Activated CD4-positive, alpha-beta memory T cell treated with anti-CD3 and anti-CD28 coated beads for 36 hours (primary cell): ENCODE results near the gene LRRC3. TPM values are rescaled to one million over a fixed set of nuclear protein-coding genes. Genes with fewer than 3 reads are reported as not detected.
"Not testable (repeated sequence)": the region's sequence is repeated elsewhere in the genome, so short reads cannot be mapped to it uniquely, and the experiment has no call there.

Experiments used
- CTCF ChIA-PET: fragments of 350-600 bp; sonication (Branson Sonifier 250); formaldehyde crosslinking; loops from one replicate; lab custom pipeline; 2021; ENCODE audit warnings: antibody characterized with exemption, inconsistent platforms; lab: Charles Lee
- POLR2A ChIA-PET: fragments of 350-600 bp; sonication (Branson Sonifier 250); formaldehyde crosslinking; loops from one replicate; lab custom pipeline; 2021; ENCODE audit warnings: antibody characterized with exemption; lab: Charles Lee
- DNase-seq: peaks from one replicate; pipeline ENCODE4 v3.0.0-alpha.2; 2020
- H3K27ac Mint-ChIP-seq: one replicate; pipeline ENCODE4 v1.8.0; 2021; ENCODE audit warnings: mixed read lengths
- H3K27me3 Mint-ChIP-seq: one replicate; pipeline ENCODE4 v1.8.0; 2021; ENCODE audit warnings: mixed read lengths
- H3K36me3 Mint-ChIP-seq: one replicate; pipeline ENCODE4 v1.8.0; 2021; ENCODE audit warnings: mixed read lengths
- H3K4me1 Mint-ChIP-seq: one replicate; pipeline ENCODE4 v1.8.0; 2021; ENCODE audit warnings: low read depth, mixed read lengths
- H3K4me3 Mint-ChIP-seq: one replicate; pipeline ENCODE4 v1.8.0; 2021; ENCODE audit warnings: mild to moderate bottlenecking, mixed read lengths
- H3K9me3 Mint-ChIP-seq: one replicate; pipeline ENCODE4 v1.8.0; 2021; ENCODE audit warnings: mixed read lengths
- intact Hi-C: fragments of 100-400 bp; cut with micrococcal nuclease; formaldehyde crosslinking; loops from one replicate; pipeline ENCODE4 v1.15.1; 2023
- total RNA-seq, 2 experiments: library from RNA; stranded (reverse); gene quantifications; one replicate each; pipeline ENCODE4 v1.2.3, GENCODE V29; 2021

The LRRC3 gene, protein sequence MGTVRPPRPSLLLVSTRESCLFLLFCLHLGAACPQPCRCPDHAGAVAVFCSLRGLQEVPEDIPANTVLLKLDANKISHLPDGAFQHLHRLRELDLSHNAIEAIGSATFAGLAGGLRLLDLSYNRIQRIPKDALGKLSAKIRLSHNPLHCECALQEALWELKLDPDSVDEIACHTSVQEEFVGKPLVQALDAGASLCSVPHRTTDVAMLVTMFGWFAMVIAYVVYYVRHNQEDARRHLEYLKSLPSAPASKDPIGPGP
- total RNA-seq = 1 to 10 TPM; 2.6 to 2.8 TPM

DNA sequence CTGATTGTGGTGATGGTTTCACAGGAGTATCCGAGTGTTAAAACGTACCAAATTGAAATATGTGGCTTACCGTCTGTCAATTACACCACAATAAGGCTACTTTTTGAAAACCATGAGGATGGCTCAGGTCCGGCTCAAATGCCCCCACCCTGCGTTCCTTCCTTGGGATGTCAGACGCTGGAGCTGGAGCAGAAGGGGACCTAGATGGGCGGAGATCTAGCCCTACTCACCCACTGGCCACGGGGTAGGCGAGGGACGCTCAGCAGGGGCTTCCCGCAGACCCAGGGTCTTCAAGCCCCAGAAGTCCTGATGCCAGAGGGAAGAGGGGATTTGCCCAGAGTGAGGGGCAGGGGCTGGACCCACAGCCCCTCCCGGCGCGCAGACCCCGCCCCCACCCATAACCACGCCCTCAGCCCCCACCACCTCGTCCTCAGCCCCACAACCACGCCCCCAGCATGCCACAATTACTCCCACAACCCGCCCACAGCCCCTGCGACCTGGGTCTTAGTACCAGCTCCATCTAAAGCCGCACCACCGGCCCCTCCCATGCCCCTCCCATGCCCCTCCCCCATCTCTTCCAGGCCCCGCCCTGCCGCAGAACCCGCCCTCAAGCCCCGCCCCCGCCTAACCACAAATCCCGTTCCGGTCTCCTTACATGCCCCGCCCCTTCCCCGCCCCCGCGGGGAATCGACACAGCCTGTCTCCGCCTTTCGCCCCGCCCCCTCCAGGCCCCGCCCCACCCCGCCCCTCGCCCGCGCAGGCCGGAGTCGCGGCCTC is at the start of gene LRRC3:
Gene LRRC3, plus strand, starts transcription at position 764 of the 777 bp plus-strand sequence. CDS start 1,135 bp downstream, outside the sequence.
- Mint-ChIP-seq H3K27me3 (peaks cover 9% of the 10 kb centered on the region), H3K9me3 (peaks cover 12% of the 10 kb centered on the region), H3K27ac (no peak within 1 kb of the TSS), H3K4me3 (peak within 1 kb of the TSS; percentile 69), H3K36me3 (no peaks in the 10 kb centered on the region), H3K4me1 (no peaks in the 10 kb centered on the region)
- CTCF ChIA-PET = interaction anchor here (0.9 kb wide), 1 partner anchor 113 kb away, joined by 4 read pairs; no protein-coding TSS in a partner anchor
- intact Hi-C loops = loop anchor here (2.0 to 10.0 kb wide), 2 partner anchors 26 to 120 kb away; partner anchors contain the start of gene CFAP410
- POLR2A ChIA-PET = no interaction called here
- peak; percentile 91 for DNase-seq

GRCh38 chr21:44405948-44406872 is 49.1 kb upstream of the LRRC3 start:
- peaks cover 7% of the 10 kb centered on the region for H3K9me3 Mint-ChIP-seq
- no peaks in the 10 kb centered on the region for H3K27me3 Mint-ChIP-seq
- intact Hi-C loops = no loop called here
- DNase-seq = no peak
- H3K4me1 Mint-ChIP-seq = peaks cover 9% of the 10 kb centered on the region
- H3K4me3 Mint-ChIP-seq = no peak overlapping the region
- CTCF ChIA-PET = no interaction called here
- POLR2A ChIA-PET = no interaction called here
- no peaks in the 10 kb centered on the region for H3K36me3 Mint-ChIP-seq
- H3K27ac Mint-ChIP-seq = no peak overlapping the region

GRCh38 chr21:44406953-44407352 is 48.4 kb upstream of the LRRC3 start:
- ChIA-PET POLR2A (no interaction called here), CTCF (interaction anchor here (1.2 kb wide), 1 partner anchor 84 kb away, joined by 4 read pairs; no protein-coding TSS in a partner anchor)
- Mint-ChIP-seq H3K4me3 (no peak overlapping the region), H3K4me1 (peaks cover 9% of the 10 kb centered on the region), H3K27me3 (no peaks in the 10 kb centered on the region), H3K36me3 (no peaks in the 10 kb centered on the region), H3K27ac (peak overlapping the region; percentile 72), H3K9me3 (peaks cover 7% of the 10 kb centered on the region)
- intact Hi-C loops = no loop called here
- no peak for DNase-seq

DNA sequence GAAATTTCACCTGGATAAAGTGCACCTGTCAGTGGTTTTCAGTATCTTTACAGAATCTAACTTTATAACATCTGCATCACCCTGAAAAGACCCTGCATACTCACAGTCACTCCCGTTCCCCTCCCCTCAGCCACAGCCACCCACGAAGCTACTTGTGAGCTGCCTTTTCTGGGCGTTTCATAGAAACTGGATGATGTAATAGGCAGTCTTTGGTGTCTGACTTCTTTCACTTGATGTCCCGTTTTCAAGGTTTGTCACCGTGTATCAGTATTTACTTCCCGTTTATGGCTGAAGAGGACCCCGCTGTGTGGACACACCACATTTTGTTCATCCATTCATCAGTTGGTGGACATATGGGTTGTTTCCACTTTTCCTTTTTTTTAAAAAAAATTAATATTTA is 47.8 kb upstream of the LRRC3 start:
- no peaks in the 10 kb centered on the region for H3K36me3 Mint-ChIP-seq
- DNase-seq = peak; percentile 64
- H3K4me3 Mint-ChIP-seq = no peak overlapping the region
- H3K9me3 Mint-ChIP-seq = peaks cover 7% of the 10 kb centered on the region
- POLR2A ChIA-PET = no interaction called here
- peak overlapping the region; percentile 72 for H3K27ac Mint-ChIP-seq
- no peaks in the 10 kb centered on the region for H3K27me3 Mint-ChIP-seq
- peaks cover 9% of the 10 kb centered on the region for H3K4me1 Mint-ChIP-seq
- intact Hi-C loops = no loop called here
- CTCF ChIA-PET = interaction anchor here (1.2 kb wide), 1 partner anchor 83 kb away, joined by 4 read pairs; no protein-coding TSS in a partner anchor

DNA sequence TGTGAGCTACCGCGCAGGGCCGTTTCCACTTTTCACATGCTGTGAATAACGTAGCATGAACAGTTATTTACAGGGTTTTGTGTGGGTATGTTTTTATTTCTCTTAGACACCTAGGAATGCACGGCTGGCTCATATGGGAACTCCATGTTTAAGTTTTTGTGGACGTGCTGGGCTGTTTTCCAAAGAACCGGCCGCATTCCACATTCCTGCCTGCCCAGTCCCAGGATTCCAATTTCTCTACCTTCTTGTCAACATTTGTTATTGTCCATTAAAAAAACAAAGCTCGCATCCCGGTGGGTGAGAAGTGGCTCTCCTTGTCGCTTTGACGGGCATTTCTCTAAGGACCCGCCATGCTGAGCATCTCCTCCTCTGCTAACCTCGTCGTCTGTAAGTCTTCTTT is 47.1 kb upstream of the LRRC3 start:
- ChIA-PET CTCF (interaction anchor here (0.7 kb wide), 1 partner anchor 465 kb away, joined by 3 read pairs; no protein-coding TSS in a partner anchor), POLR2A (no interaction called here)
- no peaks in the 10 kb centered on the region for H3K36me3 Mint-ChIP-seq
- H3K4me3 Mint-ChIP-seq = no peak overlapping the region
- H3K4me1 Mint-ChIP-seq = peaks cover 9% of the 10 kb centered on the region
- H3K27ac Mint-ChIP-seq = no peak overlapping the region
- H3K9me3 Mint-ChIP-seq = peaks cover 6% of the 10 kb centered on the region
- no peak for DNase-seq
- H3K27me3 Mint-ChIP-seq = no peaks in the 10 kb centered on the region
- intact Hi-C loops = no loop called here

DNA sequence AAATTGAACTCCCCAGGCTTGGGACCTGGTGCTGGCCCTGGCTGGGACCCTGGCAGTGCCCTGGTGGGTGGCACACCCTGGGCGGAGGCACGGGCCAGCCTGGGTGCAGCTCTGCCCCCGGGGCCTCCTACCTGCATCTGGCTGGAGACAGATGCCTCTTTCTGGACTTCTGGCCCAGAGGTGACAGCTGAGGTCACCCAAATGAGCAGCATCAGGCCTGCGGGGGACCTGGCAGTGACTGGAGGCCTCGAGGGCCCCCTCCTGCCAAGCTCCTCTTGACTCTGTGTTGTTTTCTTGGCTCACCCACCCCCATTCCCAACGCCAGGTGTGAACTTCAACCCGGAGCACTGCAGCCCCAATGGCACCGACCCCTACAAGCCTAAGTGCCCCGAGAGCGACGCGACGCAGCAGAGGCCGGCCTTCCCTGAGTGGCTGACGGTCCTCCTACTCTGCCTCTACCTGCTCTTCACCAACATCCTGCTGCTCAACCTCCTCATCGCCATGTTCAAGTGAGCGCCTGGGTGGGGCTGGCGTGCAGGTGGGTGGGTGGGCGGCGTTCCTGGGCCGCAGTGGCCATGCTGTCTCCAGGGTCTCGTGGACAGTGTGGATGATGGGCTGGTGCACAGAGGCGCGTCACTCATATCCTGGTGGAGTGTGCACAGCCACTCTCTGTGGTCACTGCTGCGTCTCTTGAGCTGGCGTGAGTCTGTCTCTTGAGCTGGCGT is 41.6 kb upstream of the LRRC3 start:
- CTCF ChIA-PET = no interaction called here
- Mint-ChIP-seq H3K9me3 (no peaks in the 10 kb centered on the region), H3K27ac (no peak overlapping the region), H3K4me1 (no peaks in the 10 kb centered on the region), H3K36me3 (no peaks in the 10 kb centered on the region), H3K27me3 (no peaks in the 10 kb centered on the region), H3K4me3 (no peak overlapping the region)
- peak; percentile 2 for DNase-seq
- intact Hi-C loops = no loop called here
- POLR2A ChIA-PET = no interaction called here

- no peak for DNase-seq
- H3K36me3 Mint-ChIP-seq = no peaks in the 10 kb centered on the region
- ChIA-PET POLR2A (no interaction called here), CTCF (no interaction called here)
- no peaks in the 10 kb centered on the region for H3K27me3 Mint-ChIP-seq
- peaks cover 1% of the 10 kb centered on the region for H3K9me3 Mint-ChIP-seq
- no peak overlapping the region for H3K27ac Mint-ChIP-seq
- no peak overlapping the region for H3K4me3 Mint-ChIP-seq
- no peaks in the 10 kb centered on the region for H3K4me1 Mint-ChIP-seq
- intact Hi-C loops = no loop called here
These were observed 40.8 kb upstream of the LRRC3 start for GRCh38 chr21:44414291-44415072.

- Mint-ChIP-seq H3K9me3 (peaks cover 5% of the 10 kb centered on the region), H3K36me3 (no peaks in the 10 kb centered on the region), H3K27me3 (no peaks in the 10 kb centered on the region), H3K4me1 (no peaks in the 10 kb centered on the region), H3K27ac (no peak overlapping the region), H3K4me3 (no peak overlapping the region)
- POLR2A ChIA-PET = no interaction called here
- CTCF ChIA-PET = no interaction called here
- intact Hi-C loops = no loop called here
- no peak for DNase-seq
These were observed 40.0 kb upstream of the LRRC3 start for GRCh38 chr21:44415073-44416025.

DNA sequence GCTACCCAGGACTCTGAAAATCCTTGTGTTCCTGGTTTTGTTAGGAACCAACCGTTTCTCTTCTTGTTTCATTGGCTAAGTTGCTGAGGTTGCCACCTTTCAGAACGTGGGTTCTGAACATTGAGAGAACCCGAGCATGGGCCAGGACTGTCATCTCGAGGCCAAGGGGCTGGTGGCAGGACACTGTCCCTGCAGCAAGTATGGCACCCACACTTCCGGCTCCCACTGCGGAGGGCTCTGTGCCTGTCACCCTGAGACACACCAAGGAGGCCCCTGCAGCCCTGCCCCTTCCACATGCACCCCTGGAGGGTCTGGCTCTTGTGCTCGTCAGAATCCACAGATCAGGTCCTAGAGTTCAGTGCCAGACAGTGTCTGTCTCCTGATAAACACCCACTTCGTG is 39.1 kb upstream of the LRRC3 start:
- Mint-ChIP-seq H3K36me3 (no peaks in the 10 kb centered on the region), H3K4me3 (no peak overlapping the region), H3K27me3 (no peaks in the 10 kb centered on the region), H3K27ac (no peak overlapping the region), H3K4me1 (no peaks in the 10 kb centered on the region), H3K9me3 (peaks cover 5% of the 10 kb centered on the region)
- CTCF ChIA-PET = no interaction called here
- intact Hi-C loops = no loop called here
- DNase-seq = no peak
- POLR2A ChIA-PET = no interaction called here

- DNase-seq, H3K9me3 Mint-ChIP-seq, H3K27me3 Mint-ChIP-seq, CTCF ChIA-PET, POLR2A ChIA-PET, H3K27ac Mint-ChIP-seq, H3K36me3 Mint-ChIP-seq, H3K4me3 Mint-ChIP-seq, intact Hi-C loops, H3K4me1 Mint-ChIP-seq: not testable (repeated sequence)
These were observed 37.6 kb upstream of the LRRC3 start for GRCh38 chr21:44417621-44418107.
